Fibroblast of mammary gland (primary cell): ENCODE data around the gene MRPS2.

Experiments
- DNase-seq: peaks from one replicate; pipeline ENCODE4 v3.0.0-alpha.2; 2010; ENCODE audit warnings: low read depth
- H3K4me3 ChIP-seq: 2 replicates; pipeline ENCODE4 v1.5.1; 2011; ENCODE audit warnings: low read depth, mild to moderate bottlenecking, low read length, moderate library complexity; ENCODE audit not compliant: control insufficient read depth
- CTCF ChIP-seq: conservative IDR thresholded peaks from 2 replicates; pipeline ENCODE4 v1.5.1; 2011; ENCODE audit warnings: low read depth, low read length, inconsistent platforms; ENCODE audit not compliant: control insufficient read depth, insufficient read depth

The MRPS2 gene

GRCh38 chr9:135487281-135488012 lies 13.0 kb upstream of the MRPS2 start:
- TF ChIP-seq CTCF = no peak
- no peak overlapping the region for H3K4me3 ChIP-seq

GRCh38 chr9:135488013-135488330 lies 12.5 kb upstream of the MRPS2 start:
- no peak overlapping the region for H3K4me3 ChIP-seq
- no peak for DNase-seq
- no peak for TF ChIP-seq CTCF

More at GRCh38 chr9:135487281-135488012, 13.0 kb upstream of the MRPS2 start:
- DNase-seq = no peak

GRCh38 chr9:135488527-135488926 lies 12.0 kb upstream of the MRPS2 start:
- no peak overlapping the region for H3K4me3 ChIP-seq
- TF ChIP-seq CTCF = no peak
- no peak for DNase-seq

GRCh38 chr9:135489188-135489906 lies 11.1 kb upstream of the MRPS2 start:
- no peak overlapping the region for H3K4me3 ChIP-seq
- no peak for DNase-seq
- no peak for TF ChIP-seq CTCF

GRCh38 chr9:135490166-135490870 lies 10.2 kb upstream of the MRPS2 start:
- no peak for TF ChIP-seq CTCF

GRCh38 chr9:135490980-135491464 lies 9.5 kb upstream of the MRPS2 start:
- H3K4me3 ChIP-seq = no peak overlapping the region
- TF ChIP-seq CTCF = no peak

More at GRCh38 chr9:135490166-135490870, 10.2 kb upstream of the MRPS2 start:
- H3K4me3 ChIP-seq = no peak overlapping the region
- DNase-seq = no peak

More at GRCh38 chr9:135490980-135491464, 9.5 kb upstream of the MRPS2 start:
- DNase-seq = no peak
